Gastrocnemius medialis (tissue), 4 donors: ENCODE results near the gene CASZ1.

Experiments used
- POLR2A ChIP-seq, 2 donors: fragments of 450-650 bp; IDR thresholded peaks; one replicate each; pipeline ENCODE4 v1.6.1; 2017; ENCODE audit warnings: antibody characterized with exemption in 2 of 2, mild to moderate bottlenecking in 2 of 2, moderate library complexity in 2 of 2
- TF ChIP-seq, protein P1 (sequence below), 5 experiments: fragments of 450-650 bp in 3 of 5; fragments of 200-600 bp in 2 of 5; sonication (generic) in 2 of 5; IDR thresholded peaks in 4 of 5; conservative IDR thresholded peaks in 1 of 5; 1 replicate in 4 of 5; 2 replicates in 1 of 5; pipeline ENCODE4 v1.5.1; 2016 to 2019; ENCODE audit warnings: antibody characterized with exemption in 5 of 5, mild to moderate bottlenecking in 3 of 5, moderate library complexity in 3 of 5

- no peak for TF ChIP-seq POLR2A (IDR thresholded peaks at IDR 0.05)
- TF ChIP-seq, protein P1, sequence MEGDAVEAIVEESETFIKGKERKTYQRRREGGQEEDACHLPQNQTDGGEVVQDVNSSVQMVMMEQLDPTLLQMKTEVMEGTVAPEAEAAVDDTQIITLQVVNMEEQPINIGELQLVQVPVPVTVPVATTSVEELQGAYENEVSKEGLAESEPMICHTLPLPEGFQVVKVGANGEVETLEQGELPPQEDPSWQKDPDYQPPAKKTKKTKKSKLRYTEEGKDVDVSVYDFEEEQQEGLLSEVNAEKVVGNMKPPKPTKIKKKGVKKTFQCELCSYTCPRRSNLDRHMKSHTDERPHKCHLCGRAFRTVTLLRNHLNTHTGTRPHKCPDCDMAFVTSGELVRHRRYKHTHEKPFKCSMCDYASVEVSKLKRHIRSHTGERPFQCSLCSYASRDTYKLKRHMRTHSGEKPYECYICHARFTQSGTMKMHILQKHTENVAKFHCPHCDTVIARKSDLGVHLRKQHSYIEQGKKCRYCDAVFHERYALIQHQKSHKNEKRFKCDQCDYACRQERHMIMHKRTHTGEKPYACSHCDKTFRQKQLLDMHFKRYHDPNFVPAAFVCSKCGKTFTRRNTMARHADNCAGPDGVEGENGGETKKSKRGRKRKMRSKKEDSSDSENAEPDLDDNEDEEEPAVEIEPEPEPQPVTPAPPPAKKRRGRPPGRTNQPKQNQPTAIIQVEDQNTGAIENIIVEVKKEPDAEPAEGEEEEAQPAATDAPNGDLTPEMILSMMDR (IDR thresholded peaks at IDR 0.05 in 4 of 5, conservative IDR thresholded peaks at IDR 0.05 in 1 of 5), result no peak
Measured at GRCh38 chr1:10607228-10607627, 189.2 kb downstream of the CASZ1 start.
